HG02610 (cell line): ENCODE data around the gene SNX5.

Experiments
- ATAC-seq: cut with Tn5 transposase; IDR thresholded peaks from one replicate; pipeline ENCODE4 v1.9.1; 2021; ENCODE audit warnings: mild to moderate bottlenecking, moderate library complexity; ENCODE audit not compliant: unreplicated experiment

The SNX5 gene

GRCh38 chr20:17968366-17969277 is at the start of gene SNX5, which contains the start of gene MGME1:
TSS of gene SNX5 (minus strand) at chr20:17968794. CDS start at chr20:17968425, 369 bp downstream.
TSS of gene MGME1 (plus strand) at chr20:17969018. CDS start at chr20:17969860, 842 bp downstream.
- ATAC-seq: peak; percentile 75

- no peak for ATAC-seq
Measured at GRCh38 chr20:18018100-18018499, 49.5 kb upstream of the SNX5 start.

GRCh38 chr20:18016772-18017171 is 48.2 kb upstream of the SNX5 start:
- ATAC-seq: no peak

GRCh38 chr20:18014411-18014810 is 45.8 kb upstream of the SNX5 start:
- no peak for ATAC-seq

GRCh38 chr20:18012901-18013300 is 44.3 kb upstream of the SNX5 start:
- ATAC-seq: no peak

- no peak for ATAC-seq
Measured at GRCh38 chr20:18011951-18012645, 43.5 kb upstream of the SNX5 start.

- no peak for ATAC-seq
Measured at GRCh38 chr20:18011482-18011881, 42.9 kb upstream of the SNX5 start.

GRCh38 chr20:18009116-18009515 is 40.5 kb upstream of the SNX5 start:
- no peak for ATAC-seq

- no peak for ATAC-seq
Measured at GRCh38 chr20:18007534-18008292, 39.1 kb upstream of the SNX5 start.

GRCh38 chr20:18006684-18007083 is 38.1 kb upstream of the SNX5 start:
- ATAC-seq: no peak

GRCh38 chr20:18005990-18006364 is 37.4 kb upstream of the SNX5 start:
- no peak for ATAC-seq

GRCh38 chr20:18005170-18005989 is 36.8 kb upstream of the SNX5 start:
- peak; percentile 91 for ATAC-seq

- ATAC-seq: no peak
Measured at GRCh38 chr20:18004384-18005031, 35.9 kb upstream of the SNX5 start.

GRCh38 chr20:18003897-18004296 is 35.3 kb upstream of the SNX5 start:
- peak; percentile 52 for ATAC-seq

- no peak for ATAC-seq
Measured at GRCh38 chr20:18001131-18001921, 32.7 kb upstream of the SNX5 start.

- no peak for ATAC-seq
Measured at GRCh38 chr20:17999566-17999965, 31.0 kb upstream of the SNX5 start.

- peak; percentile 31 for ATAC-seq
Measured at GRCh38 chr20:17998446-17998845, 29.9 kb upstream of the SNX5 start.

- no peak for ATAC-seq
Measured at GRCh38 chr20:17995967-17996819, 27.6 kb upstream of the SNX5 start.
